Parathyroid adenoma (tissue), 2 donors: ENCODE results near the gene ADCY5.

ENCODE experiments used
- H2AFZ ChIP-seq: fragments of 300-600 bp; sonication (generic); one replicate; pipeline ENCODE4 v1.7.0; 2017; ENCODE audit warnings: antibody characterized with exemption, mild to moderate bottlenecking
- H3K27ac ChIP-seq: fragments of 300-600 bp; sonication (generic); one replicate; pipeline ENCODE4 v1.7.0; 2017
- H3K27me3 ChIP-seq: fragments of 300-600 bp; sonication (generic); one replicate; pipeline ENCODE4 v1.7.0; 2017; ENCODE audit warnings: low read length; ENCODE audit not compliant: control insufficient read depth, insufficient read depth
- H3K36me3 ChIP-seq: fragments of 300-600 bp; sonication (generic); one replicate; pipeline ENCODE4 v1.7.0; 2017; ENCODE audit warnings: low read length; ENCODE audit not compliant: control insufficient read depth, insufficient read depth
- H3K4me1 ChIP-seq: fragments of 300-600 bp; sonication (generic); one replicate; pipeline ENCODE4 v1.7.0; 2017; ENCODE audit warnings: control low read depth
- H3K4me2 ChIP-seq: fragments of 300-600 bp; sonication (generic); one replicate; pipeline ENCODE4 v1.7.0; 2017; ENCODE audit warnings: low read length
- H3K4me3 ChIP-seq: fragments of 300-600 bp; sonication (generic); one replicate; pipeline ENCODE4 v1.7.0; 2017; ENCODE audit warnings: low read depth, low read length
- H3K79me2 ChIP-seq: fragments of 300-600 bp; sonication (generic); one replicate; pipeline ENCODE4 v1.7.0; 2017; ENCODE audit warnings: control low read depth
- H3K9ac ChIP-seq: fragments of 300-600 bp; sonication (generic); one replicate; pipeline ENCODE4 v1.7.0; 2017; ENCODE audit warnings: mild to moderate bottlenecking
- H3K9me3 ChIP-seq: fragments of 300-600 bp; sonication (generic); one replicate; pipeline ENCODE4 v1.7.0; 2017; ENCODE audit warnings: low read length; ENCODE audit not compliant: control insufficient read depth
- CTCF ChIP-seq: fragments of 300-600 bp; sonication (generic); IDR thresholded peaks from one replicate; pipeline ENCODE4 v1.7.0; 2017; ENCODE audit warnings: antibody characterized with exemption, mild to moderate bottlenecking
- donor health status: primary hyperparathyroidism.

ADCY5 gene

GRCh38 chr3:123336441-123336851 lies 112.4 kb downstream of the ADCY5 start:
- Histone ChIP-seq H3K9me3 (no peaks in the 10 kb centered on the region), H3K36me3 (no peaks in the 10 kb centered on the region), H3K4me2 (no peak overlapping the region), H2AFZ (no peak overlapping the region), H3K4me3 (no peak overlapping the region), H3K27me3 (no peaks in the 10 kb centered on the region), H3K27ac (no peak overlapping the region), H3K4me1 (no peaks in the 10 kb centered on the region), H3K9ac (no peak overlapping the region), H3K79me2 (no peaks in the 10 kb centered on the region)
- no peak for TF ChIP-seq CTCF

- Histone ChIP-seq H3K27ac (no peak overlapping the region), H2AFZ (no peak overlapping the region), H3K36me3 (no peaks in the 10 kb centered on the region), H3K4me3 (no peak overlapping the region), H3K9ac (no peak overlapping the region), H3K4me2 (no peak overlapping the region), H3K79me2 (no peaks in the 10 kb centered on the region), H3K4me1 (no peaks in the 10 kb centered on the region), H3K27me3 (no peaks in the 10 kb centered on the region), H3K9me3 (no peaks in the 10 kb centered on the region)
- TF ChIP-seq CTCF, result no peak
Measured at GRCh38 chr3:123336001-123336400, 112.9 kb downstream of the ADCY5 start.

GRCh38 chr3:123335007-123335670 lies 113.8 kb downstream of the ADCY5 start:
- no peaks in the 10 kb centered on the region for H3K36me3 ChIP-seq
- no peak overlapping the region for H2AFZ ChIP-seq
- no peaks in the 10 kb centered on the region for H3K27me3 ChIP-seq
- H3K27ac ChIP-seq, result no peak overlapping the region
- TF ChIP-seq CTCF, result no peak
- no peaks in the 10 kb centered on the region for H3K4me1 ChIP-seq
- no peak overlapping the region for H3K4me3 ChIP-seq
- no peak overlapping the region for H3K9ac ChIP-seq
- no peaks in the 10 kb centered on the region for H3K9me3 ChIP-seq
- H3K4me2 ChIP-seq, result no peak overlapping the region
- no peaks in the 10 kb centered on the region for H3K79me2 ChIP-seq

- no peak overlapping the region for H3K4me2 ChIP-seq
- no peak overlapping the region for H3K9ac ChIP-seq
- no peak overlapping the region for H3K4me3 ChIP-seq
- H3K9me3 ChIP-seq, result no peaks in the 10 kb centered on the region
- H3K36me3 ChIP-seq, result no peaks in the 10 kb centered on the region
- no peak for TF ChIP-seq CTCF
- no peaks in the 10 kb centered on the region for H3K4me1 ChIP-seq
- no peaks in the 10 kb centered on the region for H3K27me3 ChIP-seq
- no peak overlapping the region for H2AFZ ChIP-seq
- H3K79me2 ChIP-seq, result no peaks in the 10 kb centered on the region
- no peak overlapping the region for H3K27ac ChIP-seq
Measured at GRCh38 chr3:123334056-123334455, 114.8 kb downstream of the ADCY5 start.

- no peaks in the 10 kb centered on the region for H3K79me2 ChIP-seq
- H3K4me3 ChIP-seq, result no peak overlapping the region
- no peak overlapping the region for H3K9ac ChIP-seq
- TF ChIP-seq CTCF, result no peak
- H3K4me1 ChIP-seq, result peaks cover 2% of the 10 kb centered on the region
- H3K27me3 ChIP-seq, result no peaks in the 10 kb centered on the region
- no peak overlapping the region for H2AFZ ChIP-seq
- H3K36me3 ChIP-seq, result no peaks in the 10 kb centered on the region
- H3K4me2 ChIP-seq, result no peak overlapping the region
- no peak overlapping the region for H3K27ac ChIP-seq
- H3K9me3 ChIP-seq, result no peaks in the 10 kb centered on the region
Measured at GRCh38 chr3:123333401-123333800, 115.5 kb downstream of the ADCY5 start.
